ELR (cell line): Measurements from ENCODE around the gene DDX46.
"Not testable (repeated sequence)": the region's sequence is repeated elsewhere in the genome, so short reads cannot be mapped to it uniquely, and the experiment has no call there.

Source experiments
- DNase-seq: peaks from one replicate; pipeline ENCODE4 v3.0.0-alpha.2; 2015; ENCODE audit warnings: low read depth

Gene DDX46

GRCh38 chr5:134758504-134759341, at the start of gene DDX46:
Gene DDX46 (plus strand): TSS chr5:134758779. CDS start chr5:134758939, 160 bp downstream.
- DNase-seq = peak; percentile 97

GRCh38 chr5:134714120-134714519, 44.5 kb upstream of the DDX46 start:
- no peak for DNase-seq

GRCh38 chr5:134714541-134714940, 44.0 kb upstream of the DDX46 start:
- no peak for DNase-seq

- not testable (repeated sequence) for DNase-seq
These were observed 43.1 kb upstream of the DDX46 start for GRCh38 chr5:134715466-134715865.

- DNase-seq = no peak
These were observed 33.7 kb upstream of the DDX46 start for GRCh38 chr5:134724872-134725271.

- no peak for DNase-seq
These were observed 25.8 kb upstream of the DDX46 start for GRCh38 chr5:134732819-134733218.

- no peak for DNase-seq
These were observed 23.3 kb upstream of the DDX46 start for GRCh38 chr5:134735243-134735642.

- no peak for DNase-seq
These were observed 22.3 kb upstream of the DDX46 start for GRCh38 chr5:134736173-134736812.

GRCh38 chr5:134738133-134738962, 20.2 kb upstream of the DDX46 start, which contains the start of gene CAMLG:
Gene CAMLG (plus strand): TSS chr5:134738548. CDS start chr5:134738621, 73 bp downstream.
- DNase-seq = peak; percentile 99

- peak; percentile 71 for DNase-seq
These were observed 19.5 kb upstream of the DDX46 start for GRCh38 chr5:134738963-134739661.

- no peak for DNase-seq
These were observed 17.5 kb upstream of the DDX46 start for GRCh38 chr5:134741052-134741451.

- no peak for DNase-seq
These were observed 16.4 kb upstream of the DDX46 start for GRCh38 chr5:134742134-134742533.

- no peak for DNase-seq
These were observed 9.2 kb upstream of the DDX46 start for GRCh38 chr5:134749415-134749814.

- DNase-seq = no peak
These were observed 439 bp upstream of the DDX46 start for GRCh38 chr5:134758176-134758503.

GRCh38 chr5:134767528-134768291, 9.1 kb downstream of the DDX46 start:
- not testable (repeated sequence) for DNase-seq

- DNase-seq = peak; percentile 50
These were observed 10.6 kb downstream of the DDX46 start for GRCh38 chr5:134769206-134769605.

GRCh38 chr5:134772461-134773125, 14.0 kb downstream of the DDX46 start:
- DNase-seq = no peak

GRCh38 chr5:134777366-134777765, 18.8 kb downstream of the DDX46 start:
- no peak for DNase-seq

- DNase-seq = peak; percentile 40
These were observed 25.8 kb downstream of the DDX46 start for GRCh38 chr5:134784241-134784920.
